SK-N-MC (cell line): Measurements from ENCODE around the gene CXCL13.

Experiments
- EZH2 ChIP-seq: fragments of 200-600 bp; sonication (generic); IDR thresholded peaks from one replicate; pipeline ENCODE4 v1.6.1; 2017; ENCODE audit warnings: antibody characterized with exemption
- POLR2AphosphoS5 ChIP-seq: IDR thresholded peaks from 2 replicates; pipeline ENCODE4 v1.6.1; 2012; ENCODE audit warnings: mild to moderate bottlenecking, low read depth, low read length, borderline replicate concordance

GRCh38 chr4:77567549-77567948 lies 38.1 kb upstream of the CXCL13 start:
- TF ChIP-seq POLR2AphosphoS5: no peak
- no peak for TF ChIP-seq EZH2
